Esophagus squamous epithelium (tissue), 4 donors: Measurements from ENCODE around the gene TMEM145.

Source experiments
- CTCF ChIP-seq, 6 experiments: fragments of 450-650 bp in 4 of 6; fragments of 200-600 bp in 2 of 6; sonication (generic) in 2 of 6; IDR thresholded peaks; one replicate each; pipeline ENCODE4 v1.5.1; 2016 to 2019; ENCODE audit warnings: antibody characterized with exemption in 6 of 6, mild to moderate bottlenecking in 4 of 6, moderate library complexity in 4 of 6
- POLR2A ChIP-seq, 4 donors: fragments of 450-650 bp; IDR thresholded peaks; one replicate each; pipeline ENCODE4 v1.6.1; 2017; ENCODE audit warnings: antibody characterized with exemption in 4 of 4, mild to moderate bottlenecking in 4 of 4, moderate library complexity in 3 of 4

- no peak for TF ChIP-seq POLR2A (IDR thresholded peaks at IDR 0.05)
- TF ChIP-seq CTCF (IDR thresholded peaks at IDR 0.05), result no peak
These were observed 32.2 kb downstream of the TMEM145 start for GRCh38 chr19:42345191-42345812.
